K562 (cell line): ENCODE results near the gene SYF2. TPM values are rescaled to one million over a fixed set of nuclear protein-coding genes. Genes with fewer than 3 reads are reported as not detected.

Experiments
- CBX2 ChIP-seq: fragments of 200-600 bp; sonication (generic); IDR thresholded peaks from one replicate; pipeline ENCODE4 v1.6.1; 2012; ENCODE audit warnings: mild to moderate bottlenecking, low read length, inconsistent platforms; ENCODE audit not compliant: insufficient read depth, poor library complexity, severe bottlenecking
- CREM ChIP-seq: IDR thresholded peaks from 2 replicates; pipeline ENCODE4 v1.6.1; 2014; ENCODE audit warnings: antibody characterized with exemption, low read depth
- DIDO1 ChIP-seq: fragments of 450-650 bp; IDR thresholded peaks from 2 replicates; pipeline ENCODE4 v1.6.1; 2016; ENCODE audit warnings: low read depth, missing biosample characterization, missing genetic modification characterization
- ELK3 ChIP-seq: fragments of 450-650 bp; formaldehyde crosslinking; IDR thresholded peaks from 2 replicates; pipeline ENCODE4 v1.4.0; 2020; ENCODE audit warnings: mild to moderate bottlenecking
- ETS1 ChIP-seq: conservative IDR thresholded peaks from 2 replicates; pipeline ENCODE4 v1.6.1; 2011; ENCODE audit warnings: low read depth, mild to moderate bottlenecking, low read length; ENCODE audit not compliant: control insufficient read depth
- FOSL1 ChIP-seq: fragments of 200-800 bp; sonication (Bioruptor generic); conservative IDR thresholded peaks from 2 replicates; pipeline ENCODE4 v1.6.1; 2016; ENCODE audit warnings: missing genetic modification characterization, missing compliant biosample characterization
- ILF3 ChIP-seq: fragments of 450-650 bp; IDR thresholded peaks from 2 replicates; pipeline ENCODE4 v1.6.1; 2018; ENCODE audit warnings: antibody characterized with exemption, mild to moderate bottlenecking, moderate library complexity, borderline replicate concordance
- KDM4B ChIP-seq, 2 experiments: fragments of 450-650 bp in 1 of 2; sonication (generic) in 1 of 2; IDR thresholded peaks; 2 replicates each; pipeline ENCODE4 v1.6.1; 2016 to 2017; ENCODE audit warnings: borderline replicate concordance in 2 of 2, antibody characterized with exemption in 1 of 2, low read depth in 1 of 2, mild to moderate bottlenecking in 1 of 2
- KLF13 ChIP-seq: fragments of 450-650 bp; IDR thresholded peaks from 2 replicates; pipeline ENCODE4 v1.6.1; 2016; ENCODE audit warnings: missing genetic modification characterization, low read depth, mild to moderate bottlenecking, missing compliant biosample characterization, moderate library complexity, borderline replicate concordance
- KLF6 ChIP-seq: fragments of 250-450 bp; sonication (Bioruptor Pico); IDR thresholded peaks from 2 replicates; pipeline ENCODE4 v1.4.0; 2020; ENCODE audit warnings: mild to moderate bottlenecking, moderate library complexity, borderline replicate concordance
- NR2C2 ChIP-seq, 2 experiments: fragments of 200-800 bp in 1 of 2; sonication (Bioruptor generic) in 1 of 2; sonication (generic) in 1 of 2; formaldehyde crosslinking in 1 of 2; IDR thresholded peaks; 2 replicates each; pipeline versions ENCODE4 v1.6.1 to v1.8.0; 2016 to 2022; ENCODE audit warnings: mild to moderate bottlenecking in 1 of 2, missing compliant biosample characterization in 1 of 2, missing genetic modification characterization in 1 of 2, missing genetic modification reagents in 1 of 2
- POLR2B ChIP-seq: fragments of 450-650 bp; IDR thresholded peaks from 2 replicates; pipeline ENCODE4 v1.6.1; 2018; ENCODE audit warnings: low read depth; ENCODE audit not compliant: partially characterized antibody
- THRA ChIP-seq: fragments of 450-650 bp; IDR thresholded peaks from 2 replicates; pipeline ENCODE4 v1.6.1; 2017; ENCODE audit warnings: mild to moderate bottlenecking, moderate library complexity
- U2AF2 ChIP-seq: fragments of 200-400 bp; formaldehyde crosslinking; optimal IDR thresholded peaks from 2 replicates; pipeline ENCODE3; 2017; ENCODE audit warnings: low read depth, mild to moderate bottlenecking, low read length
- ZBTB7A ChIP-seq: IDR thresholded peaks from 2 replicates; pipeline ENCODE4 v1.6.1; 2011; ENCODE audit warnings: low read depth, mild to moderate bottlenecking, low read length, moderate library complexity, borderline replicate concordance; ENCODE audit not compliant: control insufficient read depth
- ZNF134 ChIP-seq: fragments of 250-450 bp; sonication (Bioruptor Pico); conservative IDR thresholded peaks from 2 replicates; pipeline ENCODE4 v1.4.0; 2020
- ZNF232 ChIP-seq: sonication (generic); formaldehyde crosslinking; IDR thresholded peaks from 2 replicates; pipeline ENCODE4 v1.8.0; 2022; ENCODE audit warnings: mild to moderate bottlenecking, missing genetic modification reagents
- ZNF263 ChIP-seq: sonication (generic); formaldehyde crosslinking; IDR thresholded peaks from 2 replicates; pipeline ENCODE4 v1.8.0; 2022; ENCODE audit warnings: mild to moderate bottlenecking, missing genetic modification reagents, borderline replicate concordance
- ZNF282 ChIP-seq: sonication (generic); formaldehyde crosslinking; IDR thresholded peaks from 2 replicates; pipeline ENCODE4 v1.8.1; 2023; ENCODE audit warnings: missing genetic modification reagents
- ZNF75A ChIP-seq: fragments of 450-650 bp; formaldehyde crosslinking; IDR thresholded peaks from 2 replicates; pipeline ENCODE4 v1.4.0; 2020; ENCODE audit warnings: mild to moderate bottlenecking
- polyA plus RNA-seq, 8 experiments: library from polyadenylated mRNA; depleted of rRNA in 4 of 8; stranded (reverse) in 5 of 8; unstranded in 3 of 8; fragments of >200 nt; fragmentation: Nextera tagmentation in 2 of 8; fragmentation: Illumina TruSeq in 1 of 8; extraction: Ambion mirVana in 2 of 8; extraction: Trizol in 1 of 8; gene quantifications; 2 replicates each; pipeline versions ENCODE4 v1.2.1 to v1.2.3, GENCODE V29; 2011 to 2014; ENCODE audit warnings: inconsistent platforms in 1 of 8, missing spikeins in 1 of 8
- total RNA-seq, 7 experiments: library from RNA; depleted of rRNA in 6 of 7; stranded (reverse); fragments of >200 nt in 6 of 7; fragmentation: Illumina TruSeq in 2 of 7; extraction: Trizol in 2 of 7; gene quantifications; 2 replicates each; pipeline versions ENCODE4 v1.2.1 to v1.2.3, GENCODE V29; 2011 to 2021; ENCODE audit warnings: low replicate concordance in 1 of 7

The SYF2 gene
- total and polyA plus RNA-seq, 9 of the 15 experiments (the other 6 are each of a cell fraction or from before 2014, with no cell fraction given), result 20.9 to 69.0 (median 43.2) TPM

DNA sequence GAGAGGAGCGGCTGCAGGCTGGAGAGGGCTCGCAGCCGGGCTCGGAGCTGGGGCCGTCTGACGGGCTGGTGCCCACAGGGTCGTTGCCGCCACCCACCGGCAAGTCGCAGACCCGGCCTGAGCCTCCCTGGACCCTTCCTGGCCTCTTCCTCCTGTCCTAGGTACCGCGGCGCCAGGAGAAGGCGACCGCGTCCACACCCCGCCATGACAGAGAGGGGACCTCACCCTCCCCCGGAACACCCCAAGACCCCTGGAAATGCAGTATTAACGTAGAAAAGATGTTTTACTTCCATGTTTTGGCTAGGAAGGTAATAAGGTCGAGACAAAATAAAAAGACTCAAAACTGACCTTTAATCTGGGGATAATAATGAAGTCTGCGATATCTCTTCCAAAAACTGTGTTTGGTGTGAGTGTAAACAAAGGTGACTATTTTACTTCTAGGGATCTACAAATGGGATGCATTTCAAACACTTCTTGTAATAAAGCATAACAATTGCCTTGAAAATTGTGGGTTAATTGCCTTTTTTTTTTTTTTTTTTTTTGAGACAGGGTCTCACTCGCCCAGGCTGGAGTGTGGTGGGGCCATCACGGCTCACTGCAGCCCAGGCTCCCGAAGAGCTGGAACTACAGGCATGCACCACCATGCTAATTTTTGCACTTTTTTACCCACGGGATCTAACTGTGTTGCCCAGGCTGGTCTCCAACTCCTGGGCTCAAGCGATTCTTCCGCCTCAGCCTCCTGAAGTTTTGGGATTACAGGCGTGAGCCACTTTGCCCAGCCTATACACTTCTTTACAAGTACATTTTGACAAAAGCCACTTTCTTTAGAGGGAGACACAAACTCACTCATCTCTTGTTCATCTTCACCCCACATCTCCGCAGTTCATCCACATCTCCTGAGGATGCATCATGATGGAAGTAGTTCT is 15.8 kb upstream of the SYF2 start (continued):
- TF ChIP-seq ELK3 (CRISPR knock-in tag) (no peak), ILF3 (0 out of 2 replicates have a peak, but pooled peaks have one; percentile 17), KLF13 (tag) (no peak), DIDO1 (tag) (no peak), U2AF2 (no peak), ZBTB7A (peak; percentile 65), ZNF263 (CRISPR knock-in tag) (no peak), ZNF282 (CRISPR knock-in tag) (no peak), ETS1 (peak; percentile 62; the same call in 1 of the 2 replicates), ZNF134 (CRISPR knock-in tag) (no peak), KDM4B (IDR thresholded peaks at IDR 0.05; ENCODE audit: borderline replicate concordance in 2 of 2, low read depth in 1 of 2) (0 out of 4 replicates have a peak, but pooled peaks of 1 of the 2 experiments have one; percentile 25), KLF6 (CRISPR knock-in tag) (no peak), CBX2 (no peak), THRA (no peak), POLR2B (no peak), ZNF232 (no peak), CREM (0 out of 2 replicates have a peak, but pooled peaks have one; percentile 5), ZNF75A (CRISPR knock-in tag) (no peak), NR2C2 (CRISPR knock-in tag; IDR thresholded peaks at IDR 0.05) (no peak; the same call in 1 of the 2 replicates), NR2C2 (tag; IDR thresholded peaks at IDR 0.05) (no peak), FOSL1 (tag) (no peak; the same call in 1 of the 2 replicates)
